LNCAP (cell line): Measurements from ENCODE around the gene KCNC3.

ENCODE experiments used
- TF ChIP-seq, protein P1 (sequence below): fragments of 450-650 bp; IDR thresholded peaks from 2 replicates; pipeline ENCODE4 v1.5.1; 2017; ENCODE audit warnings: mild to moderate bottlenecking

The KCNC3 gene

DNA sequence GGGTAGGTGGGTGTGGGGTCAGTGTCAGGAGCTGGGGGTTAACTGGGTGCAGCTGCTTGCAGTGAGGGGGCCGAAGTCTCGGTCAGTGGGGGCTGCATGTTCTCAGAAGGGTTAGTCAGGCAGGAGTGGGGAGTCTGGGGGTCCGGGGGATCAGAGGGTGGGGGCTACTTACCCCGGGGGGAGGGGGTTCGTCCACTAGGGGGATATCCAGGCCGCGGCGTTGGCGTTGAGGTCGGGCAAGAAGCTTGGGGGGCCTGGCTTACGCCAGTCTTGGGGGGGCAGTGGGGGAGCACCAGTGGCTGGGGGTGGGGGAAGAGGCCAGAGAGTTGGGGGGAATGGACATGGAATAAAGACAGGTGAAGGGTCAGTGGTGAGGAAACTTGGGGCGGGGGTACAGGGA lies 9.1 kb downstream of the KCNC3 start:
- TF ChIP-seq, protein P1, sequence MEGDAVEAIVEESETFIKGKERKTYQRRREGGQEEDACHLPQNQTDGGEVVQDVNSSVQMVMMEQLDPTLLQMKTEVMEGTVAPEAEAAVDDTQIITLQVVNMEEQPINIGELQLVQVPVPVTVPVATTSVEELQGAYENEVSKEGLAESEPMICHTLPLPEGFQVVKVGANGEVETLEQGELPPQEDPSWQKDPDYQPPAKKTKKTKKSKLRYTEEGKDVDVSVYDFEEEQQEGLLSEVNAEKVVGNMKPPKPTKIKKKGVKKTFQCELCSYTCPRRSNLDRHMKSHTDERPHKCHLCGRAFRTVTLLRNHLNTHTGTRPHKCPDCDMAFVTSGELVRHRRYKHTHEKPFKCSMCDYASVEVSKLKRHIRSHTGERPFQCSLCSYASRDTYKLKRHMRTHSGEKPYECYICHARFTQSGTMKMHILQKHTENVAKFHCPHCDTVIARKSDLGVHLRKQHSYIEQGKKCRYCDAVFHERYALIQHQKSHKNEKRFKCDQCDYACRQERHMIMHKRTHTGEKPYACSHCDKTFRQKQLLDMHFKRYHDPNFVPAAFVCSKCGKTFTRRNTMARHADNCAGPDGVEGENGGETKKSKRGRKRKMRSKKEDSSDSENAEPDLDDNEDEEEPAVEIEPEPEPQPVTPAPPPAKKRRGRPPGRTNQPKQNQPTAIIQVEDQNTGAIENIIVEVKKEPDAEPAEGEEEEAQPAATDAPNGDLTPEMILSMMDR = no peak

GRCh38 chr19:50319156-50319555 lies 10.0 kb downstream of the KCNC3 start:
- TF ChIP-seq, protein P1 = no peak

- TF ChIP-seq, protein P1 = no peak
Measured at GRCh38 chr19:50318438-50318837, 10.7 kb downstream of the KCNC3 start.

GRCh38 chr19:50317115-50317514 lies 12.1 kb downstream of the KCNC3 start:
- TF ChIP-seq, protein P1 = no peak

- TF ChIP-seq, protein P1 = no peak
Measured at GRCh38 chr19:50315773-50316448, 13.3 kb downstream of the KCNC3 start.

- TF ChIP-seq, protein P1 = no peak
Measured at GRCh38 chr19:50314724-50315708, 14.2 kb downstream of the KCNC3 start.

DNA sequence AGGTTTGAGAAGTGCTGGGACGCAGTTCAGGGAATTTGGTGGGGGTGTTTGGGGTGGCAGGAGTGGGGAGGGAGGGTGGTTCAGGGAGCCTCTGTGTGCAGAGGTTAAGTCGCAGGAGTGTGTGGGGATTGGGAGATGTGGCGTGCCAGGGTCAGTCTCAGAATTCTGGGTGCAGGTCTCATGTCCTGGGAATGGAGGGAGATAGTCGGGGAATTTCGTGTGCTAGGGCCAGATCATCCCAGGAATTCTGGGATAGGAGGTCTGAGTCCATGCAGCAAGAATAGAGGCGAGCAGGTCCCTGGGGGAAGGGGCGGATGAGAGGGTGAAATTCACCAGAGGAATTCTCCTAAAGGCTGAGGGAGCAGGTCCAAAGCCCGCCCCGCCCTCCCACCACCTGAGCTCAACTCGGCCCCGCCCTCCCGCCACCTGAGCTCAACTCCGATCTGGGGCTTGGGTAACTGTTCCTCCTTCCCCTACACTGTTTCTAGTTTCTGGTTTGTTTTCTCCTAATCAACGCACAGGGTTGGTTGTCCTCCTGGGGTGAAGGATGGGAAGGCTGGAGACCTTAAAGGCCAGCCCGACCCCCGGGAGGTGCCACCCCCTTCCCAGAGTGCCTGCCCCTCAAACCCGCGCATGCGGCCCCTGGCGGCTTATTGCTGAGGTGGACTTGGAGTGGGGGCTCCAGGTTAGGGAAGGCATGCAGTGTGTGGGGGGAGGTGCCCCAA lies 15.2 kb downstream of the KCNC3 start:
- TF ChIP-seq, protein P1 = no peak
